Right cardiac atrium (tissue), 5 donors: ENCODE results near the gene PGD. TPM values are rescaled to one million over a fixed set of nuclear protein-coding genes. Genes with fewer than 3 reads are reported as not detected.

Source experiments
- ATAC-seq, 2 donors: fragments of 200-7000 bp; cut with Tn5 transposase; one replicate each; pipeline versions ENCODE4 v1.8.0 to v1.9.1; 2020; ENCODE audit warnings: moderate library complexity in 2 of 2, mild to moderate bottlenecking in 1 of 2
- DNase-seq, 3 donors: peaks; one replicate each; pipeline ENCODE4 v3.0.0-alpha.2; 2020
- H3K27ac ChIP-seq: one replicate; pipeline ENCODE4 v1.5.1; 2013; ENCODE audit warnings: mild to moderate bottlenecking, low read length, control low read depth, moderate library complexity
- H3K27me3 ChIP-seq: one replicate; pipeline ENCODE4 v1.6.1; 2013; ENCODE audit not compliant: control insufficient read depth, insufficient read depth
- H3K4me1 ChIP-seq: one replicate; pipeline ENCODE4 v1.6.1; 2013; ENCODE audit warnings: low read length; ENCODE audit not compliant: control insufficient read depth, insufficient read depth
- H3K4me3 ChIP-seq: one replicate; pipeline ENCODE4 v1.5.1; 2013; ENCODE audit warnings: low read length, control low read depth
- H3K9me3 ChIP-seq: one replicate; pipeline ENCODE4 v1.6.1; 2013; ENCODE audit warnings: low read length; ENCODE audit not compliant: control insufficient read depth
- WGBS: extraction: QIAGEN DNeasy Blood & Tissue Kit; methylation state at CpG from one replicate; pipeline ENCODE4 v1.1.7; 2013; 5-methylcytosine and 5-hydroxymethylcytosine counted together
- intact Hi-C, 4 donors: fragments of 100-400 bp; cut with DNase I; formaldehyde crosslinking; loops; one replicate each; pipeline versions ENCODE4 v1.11.0 to v1.14.0; 2022 to 2023
- polyA plus RNA-seq: library from polyadenylated mRNA; stranded (reverse); fragments of 200-250 nt; gene quantifications from one replicate; pipeline ENCODE4 v1.2.3, GENCODE V29; 2013
- total RNA-seq, 4 donors: library from RNA; stranded (reverse); fragmentation: NEBNext Ultra II Directional; extraction: Animal tissue kit (Norgen Biotek cat#: 25700); gene quantifications; one replicate each; pipeline ENCODE4 v1.2.1, GENCODE V29; 2021
- donor health status: healthy with polysubstance abuse.
- donor health status: DM: no; HTN: yes; CAD: no.
- donor health status: DM: no; HTN: no; CAD: no.
- donor health status: DM: no; HTN: yes; CAD: no; lungs with severe emphysema.
- donor health status: DM: yes; HTN: yes; CAD: no.

PGD gene
- total and polyA plus RNA-seq, 5 donors = 25.8 to 38.8 (median 35.3) TPM

DNA sequence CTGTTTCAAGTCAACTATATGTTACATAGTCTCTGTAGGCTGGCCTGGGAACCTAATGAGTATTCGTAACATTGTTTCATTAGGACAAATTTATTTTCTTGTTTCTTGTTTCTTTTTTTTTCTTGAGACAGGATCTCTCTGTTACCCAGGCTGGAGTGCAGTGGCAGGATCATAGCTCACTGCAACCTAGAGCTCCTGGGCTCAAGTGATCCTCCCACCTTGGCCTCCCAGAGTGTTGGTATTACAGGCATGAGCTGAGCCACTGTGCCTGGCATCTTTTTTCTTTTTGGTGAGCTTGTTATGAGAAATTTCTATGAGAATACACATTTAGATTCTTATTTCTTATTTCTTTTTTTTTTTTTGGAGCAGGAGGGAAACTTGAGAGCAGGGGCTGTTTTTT lies 38.2 kb downstream of the PGD start:
- Histone ChIP-seq H3K4me1 (no peaks in the 10 kb centered on the region), H3K9me3 (no peaks in the 10 kb centered on the region), H3K27me3 (no peaks in the 10 kb centered on the region), H3K27ac (no peak overlapping the region), H3K4me3 (no peak overlapping the region)
- ATAC-seq = no peak
- 94% methylated on average over 1 of the region's 1 CpG for WGBS
- DNase-seq = no peak
- intact Hi-C loops = loop anchor here in 1 of 4 donors (10.0 kb wide), 1 partner anchor 58 kb away; no protein-coding TSS in a partner anchor

DNA sequence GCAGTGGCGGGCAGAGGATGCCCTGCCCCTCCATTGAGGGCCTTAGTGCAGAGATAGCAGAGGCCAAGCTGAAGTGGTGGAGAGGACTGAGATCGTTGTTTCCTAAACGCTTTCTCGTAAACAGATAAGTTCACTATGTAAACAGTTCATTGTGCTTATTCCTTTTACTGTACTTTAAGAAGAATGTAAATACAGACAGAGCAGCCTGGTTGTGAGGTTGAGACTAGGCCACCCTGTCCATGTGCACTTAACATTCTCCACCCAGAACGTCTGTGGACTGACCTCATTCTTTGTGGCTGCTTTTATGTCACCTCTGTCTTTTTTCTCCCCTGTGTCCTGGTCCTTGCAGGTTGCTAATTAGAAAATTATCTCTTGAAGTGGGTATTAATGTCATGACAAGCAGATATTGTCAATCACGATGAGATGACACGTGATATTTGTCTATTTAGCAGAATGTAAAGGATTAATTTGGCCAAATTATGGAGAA lies 39.9 kb downstream of the PGD start:
- Histone ChIP-seq H3K9me3 (no peaks in the 10 kb centered on the region), H3K27ac (no peak overlapping the region), H3K27me3 (no peaks in the 10 kb centered on the region), H3K4me3 (no peak overlapping the region), H3K4me1 (no peaks in the 10 kb centered on the region)
- no peak for DNase-seq
- intact Hi-C loops = loop anchor here in 1 of 4 donors (10.0 kb wide), 1 partner anchor 56 kb away; no protein-coding TSS in a partner anchor
- no peak for ATAC-seq
- 63% methylated on average over 7 of the region's 7 CpGs for WGBS

DNA sequence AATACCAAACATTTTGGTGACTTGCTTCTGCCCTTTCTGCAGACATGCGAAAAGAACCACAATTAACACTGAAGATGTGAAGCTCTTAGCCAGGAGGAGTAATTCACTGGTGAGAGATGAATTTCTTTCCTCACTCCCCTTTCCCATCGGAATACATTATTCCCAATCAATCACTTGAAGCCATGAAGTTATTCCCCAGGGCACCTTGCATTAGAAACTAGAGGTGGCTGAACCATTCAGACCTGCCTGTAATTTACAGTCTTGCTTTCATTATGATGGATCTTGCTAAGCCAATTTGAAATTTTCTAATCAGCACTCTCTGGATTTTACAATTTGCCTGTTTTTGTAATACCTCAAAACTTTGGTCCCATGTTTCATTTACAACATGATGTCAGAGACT lies 41.4 kb downstream of the PGD start:
- ATAC-seq (no peak), DNase-seq (no peak)
- H3K27me3 ChIP-seq = no peaks in the 10 kb centered on the region
- no peak overlapping the region for H3K4me3 ChIP-seq
- WGBS = 97% methylated on average over 2 of the region's 2 CpGs
- no peak overlapping the region for H3K27ac ChIP-seq
- H3K9me3 ChIP-seq = no peaks in the 10 kb centered on the region
- intact Hi-C loops = no loop called here
- no peaks in the 10 kb centered on the region for H3K4me1 ChIP-seq

DNA sequence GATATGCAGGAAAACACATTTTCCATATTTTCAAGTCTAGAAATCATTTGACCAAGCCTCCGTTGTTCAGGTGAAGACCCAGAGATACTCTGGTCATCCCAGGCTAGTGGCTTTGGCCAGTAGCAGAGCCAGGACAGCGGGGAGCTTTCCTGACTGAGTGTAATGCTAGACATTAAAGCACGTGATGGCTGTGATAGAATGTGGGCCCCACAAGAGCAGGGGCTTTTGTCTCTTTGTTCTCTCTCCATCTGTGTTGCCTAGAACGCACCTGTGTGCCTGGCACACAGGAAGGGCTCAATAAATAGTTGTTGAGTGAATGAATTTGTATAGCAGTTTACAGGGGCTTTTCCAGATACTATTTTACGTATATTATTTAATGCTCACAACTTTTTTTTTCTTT lies 41.9 kb downstream of the PGD start:
- no peak overlapping the region for H3K4me3 ChIP-seq
- ATAC-seq (no peak), DNase-seq (no peak)
- no peak overlapping the region for H3K27ac ChIP-seq
- no peaks in the 10 kb centered on the region for H3K27me3 ChIP-seq
- intact Hi-C loops = no loop called here
- no peaks in the 10 kb centered on the region for H3K9me3 ChIP-seq
- WGBS = 91% methylated on average over 5 of the region's 5 CpGs
- H3K4me1 ChIP-seq = no peaks in the 10 kb centered on the region

DNA sequence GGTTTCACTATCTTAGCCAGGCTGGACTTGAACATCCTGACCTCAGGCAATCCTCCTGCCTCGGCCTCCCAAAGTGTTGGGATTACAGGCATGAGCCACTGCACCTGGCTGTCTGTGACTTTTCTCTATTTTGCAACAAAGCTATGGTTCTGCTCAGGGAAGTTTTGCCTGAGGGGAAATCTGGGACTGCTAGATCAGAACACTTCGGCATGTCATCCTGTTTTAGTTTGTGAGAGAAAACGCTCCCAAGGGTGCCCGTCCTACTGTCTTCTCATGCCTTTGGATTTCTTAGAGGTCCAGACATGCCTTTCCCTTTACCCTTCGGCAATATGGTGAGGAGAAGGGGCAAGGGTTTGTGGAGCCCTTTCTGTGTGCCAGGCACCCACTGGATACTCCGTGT lies 45.4 kb downstream of the PGD start:
- DNase-seq = no peak
- Histone ChIP-seq H3K27me3 (no peaks in the 10 kb centered on the region), H3K27ac (no peak overlapping the region), H3K4me3 (no peak overlapping the region), H3K4me1 (no peaks in the 10 kb centered on the region), H3K9me3 (no peaks in the 10 kb centered on the region)
- no peak for ATAC-seq
- 93% methylated on average over 6 of the region's 6 CpGs for WGBS
- intact Hi-C loops = no loop called here

DNA sequence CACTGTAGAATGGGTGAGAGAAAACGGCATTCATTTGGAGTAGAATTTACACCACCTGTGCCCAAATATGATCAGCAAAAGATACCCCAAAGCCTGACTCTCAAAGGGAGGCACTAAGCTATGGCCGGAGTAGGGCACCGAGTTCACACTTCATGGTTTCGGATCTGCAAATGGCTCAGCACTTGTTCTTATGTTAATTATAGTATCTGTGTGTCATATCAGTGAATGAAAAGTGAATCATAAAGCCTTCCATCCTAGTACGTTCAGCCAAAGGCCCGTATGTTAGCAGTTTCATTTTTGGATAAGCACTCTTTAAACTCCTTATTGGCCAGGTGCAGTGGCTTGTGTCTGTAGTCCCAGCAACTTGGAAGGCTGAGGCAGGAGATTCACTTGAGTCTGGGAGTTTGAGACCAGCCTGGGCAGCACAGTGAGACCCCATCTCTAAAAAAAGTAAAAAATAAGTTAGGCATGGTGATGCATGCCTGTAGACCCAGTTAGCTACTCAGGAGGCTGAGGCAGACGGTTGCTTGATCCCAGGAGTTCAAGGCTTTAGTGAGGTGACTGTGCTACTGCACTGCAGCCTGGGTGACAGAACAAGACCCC lies 46.0 kb downstream of the PGD start:
- H3K4me3 ChIP-seq = no peak overlapping the region
- DNase-seq (no peak), ATAC-seq (no peak)
- H3K27me3 ChIP-seq = no peaks in the 10 kb centered on the region
- intact Hi-C loops = no loop called here
- H3K4me1 ChIP-seq = no peaks in the 10 kb centered on the region
- H3K27ac ChIP-seq = no peak overlapping the region
- H3K9me3 ChIP-seq = no peaks in the 10 kb centered on the region
- WGBS = 94% methylated on average over 7 of the region's 7 CpGs

DNA sequence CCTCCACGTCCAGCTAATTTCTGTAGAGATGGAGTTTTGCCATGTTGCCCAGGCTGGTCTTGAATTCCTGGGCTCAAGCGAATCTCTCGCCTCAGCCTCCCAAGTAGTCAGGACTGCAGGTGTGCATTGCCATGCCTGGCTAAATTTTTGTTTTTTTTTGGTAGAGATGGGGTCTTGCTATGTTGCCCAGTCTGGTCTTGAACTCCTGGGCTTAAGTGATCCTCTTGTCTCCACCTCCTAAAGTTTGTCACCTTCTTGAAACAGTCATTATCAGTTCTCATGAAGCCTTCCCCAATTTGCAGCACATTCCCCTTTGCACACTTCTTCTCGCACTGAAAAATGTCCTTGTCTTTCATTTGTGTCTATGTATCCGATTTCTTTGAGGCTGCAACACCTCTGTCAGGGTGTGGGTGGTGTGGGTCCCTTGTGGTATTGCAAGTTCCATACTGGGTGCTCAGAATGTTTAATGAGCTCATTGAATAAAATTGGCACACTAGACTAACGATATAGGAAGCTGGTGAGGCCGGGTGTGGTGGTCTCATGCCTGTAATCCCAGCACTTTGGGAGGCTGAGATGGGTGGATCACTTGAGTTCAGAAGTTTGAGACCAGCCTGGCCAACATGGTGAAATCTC lies 48.0 kb downstream of the PGD start:
- 96% methylated on average over 7 of the region's 7 CpGs for WGBS
- Histone ChIP-seq H3K27me3 (no peaks in the 10 kb centered on the region), H3K4me1 (no peaks in the 10 kb centered on the region), H3K9me3 (no peaks in the 10 kb centered on the region), H3K27ac (no peak overlapping the region), H3K4me3 (no peak overlapping the region)
- intact Hi-C loops = no loop called here
- DNase-seq (no peak), ATAC-seq (no peak)

DNA sequence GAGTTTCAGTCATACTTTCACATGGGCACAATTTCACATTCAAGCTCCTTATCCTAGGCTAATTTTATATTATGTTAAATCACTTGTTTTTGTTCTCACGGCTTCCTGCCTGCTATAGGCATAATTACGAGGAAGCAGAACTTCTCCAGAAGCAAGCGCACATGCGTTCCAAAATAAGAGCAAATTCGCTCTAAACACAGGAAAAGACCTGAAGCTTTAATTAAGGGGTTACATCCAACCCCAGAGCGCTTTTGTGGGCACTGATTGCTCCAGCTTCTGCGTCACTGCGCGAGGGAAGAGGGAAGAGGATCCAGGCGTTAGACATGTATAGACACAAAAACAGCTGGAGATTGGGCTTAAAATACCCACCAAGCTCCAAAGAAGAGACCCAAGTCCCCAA lies 50.9 kb downstream of the PGD start, which contains the start of gene CORT:
Gene CORT (plus strand): TSS at position 281 of the 400 bp plus-strand sequence. CDS start 193 bp downstream, outside the sequence.
- Histone ChIP-seq H3K9me3 (no peaks in the 10 kb centered on the region), H3K4me3 (no peak within 1 kb of the TSS), H3K4me1 (no peaks in the 10 kb centered on the region), H3K27me3 (no peaks in the 10 kb centered on the region), H3K27ac (no peak within 1 kb of the TSS)
- 84% methylated on average over 10 of the region's 10 CpGs for WGBS
- no peak for ATAC-seq
- intact Hi-C loops = no loop called here
- no peak for DNase-seq

DNA sequence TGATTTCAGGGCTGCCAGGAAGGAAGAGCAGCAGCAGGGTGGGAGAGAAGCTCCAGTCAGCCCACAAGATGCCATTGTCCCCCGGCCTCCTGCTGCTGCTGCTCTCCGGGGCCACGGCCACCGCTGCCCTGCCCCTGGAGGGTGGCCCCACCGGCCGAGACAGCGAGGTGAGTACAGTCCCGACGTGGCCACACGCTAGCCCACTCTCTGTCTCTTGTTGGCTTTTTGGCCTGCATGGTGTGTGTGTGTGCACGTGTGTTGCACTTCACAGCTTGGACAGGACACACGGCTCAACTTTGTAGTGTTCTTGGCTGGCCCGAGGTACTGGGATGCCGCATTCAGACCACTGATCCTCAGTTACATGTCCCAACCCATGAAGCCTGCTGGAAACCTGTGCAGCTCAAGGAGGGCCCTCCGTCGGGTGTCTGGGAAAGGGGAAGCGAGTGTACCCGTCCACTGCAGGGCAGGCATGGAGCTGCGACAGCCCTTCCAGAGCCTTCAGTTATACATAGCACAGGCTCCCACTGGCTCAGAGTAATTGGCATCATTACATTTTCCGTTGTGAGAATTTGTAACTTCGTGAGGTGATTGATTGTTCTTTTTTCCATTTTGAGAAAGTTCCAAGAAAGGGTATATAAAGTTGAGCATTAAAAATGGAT lies 51.4 kb downstream of the PGD start:
- ATAC-seq = peak; percentile 13 to 33
- DNase-seq = no peak
- 79% methylated on average over 21 of the region's 21 CpGs for WGBS

DNA sequence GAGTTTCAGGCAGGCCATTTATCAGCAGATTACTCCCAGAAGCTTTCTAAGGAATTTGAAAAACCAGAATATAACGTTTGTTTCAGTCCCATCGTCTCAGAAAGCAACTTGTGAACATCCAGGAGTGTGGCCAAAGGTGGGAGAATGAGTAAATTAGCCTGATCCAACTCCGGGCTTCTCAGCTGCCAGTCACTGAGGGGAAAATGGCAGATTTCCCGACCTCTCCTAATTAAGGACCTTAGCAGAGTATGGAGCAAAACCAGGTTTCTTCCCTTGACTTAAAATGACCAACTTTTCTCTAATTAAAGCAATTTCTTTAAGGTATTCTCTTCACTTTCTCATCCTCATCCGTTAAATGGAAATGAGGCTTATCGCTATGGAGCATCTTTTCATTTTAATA lies 52.0 kb downstream of the PGD start:
- H3K27ac ChIP-seq = no peak overlapping the region
- WGBS = 35% methylated on average over 6 of the region's 6 CpGs
- no peak overlapping the region for H3K4me3 ChIP-seq
- ATAC-seq (no peak), DNase-seq (no peak)
- intact Hi-C loops = no loop called here
- H3K27me3 ChIP-seq = no peaks in the 10 kb centered on the region
- H3K4me1 ChIP-seq = no peaks in the 10 kb centered on the region
- H3K9me3 ChIP-seq = no peaks in the 10 kb centered on the region

More for the DNA sequence above, 51.4 kb downstream of the PGD start:
- intact Hi-C loops = no loop called here
- Histone ChIP-seq H3K4me1 (no peaks in the 10 kb centered on the region), H3K9me3 (no peaks in the 10 kb centered on the region), H3K27me3 (no peaks in the 10 kb centered on the region), H3K4me3 (no peak overlapping the region), H3K27ac (no peak overlapping the region)

DNA sequence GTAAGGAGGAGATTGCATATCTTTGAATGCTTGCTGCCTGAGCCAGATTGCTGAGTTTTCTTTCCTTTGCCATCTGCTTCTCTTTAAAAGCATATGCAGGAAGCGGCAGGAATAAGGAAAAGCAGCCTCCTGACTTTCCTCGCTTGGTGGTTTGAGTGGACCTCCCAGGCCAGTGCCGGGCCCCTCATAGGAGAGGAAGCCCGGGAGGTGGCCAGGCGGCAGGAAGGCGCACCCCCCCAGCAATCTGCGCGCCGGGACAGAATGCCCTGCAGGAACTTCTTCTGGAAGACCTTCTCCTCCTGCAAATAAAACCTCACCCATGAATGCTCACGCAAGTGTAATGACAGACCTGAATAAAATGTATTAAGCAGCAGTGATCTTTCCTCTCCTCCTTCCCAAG lies 52.4 kb downstream of the PGD start:
- no peaks in the 10 kb centered on the region for H3K4me1 ChIP-seq
- no peak overlapping the region for H3K27ac ChIP-seq
- no peaks in the 10 kb centered on the region for H3K9me3 ChIP-seq
- intact Hi-C loops = no loop called here
- H3K27me3 ChIP-seq = no peaks in the 10 kb centered on the region
- ATAC-seq = peak; percentile 36 to 64
- no peak overlapping the region for H3K4me3 ChIP-seq
- no peak for DNase-seq
- 14% methylated on average over 10 of the region's 10 CpGs for WGBS
